GM12891 (cell line): ENCODE results near the gene LRP5.

Experiments
- POLR2A ChIP-seq: IDR thresholded peaks from 2 replicates; pipeline ENCODE4 v1.6.1; 2011; ENCODE audit warnings: low read depth, low read length, control low read depth
- POLR2AphosphoS5 ChIP-seq: IDR thresholded peaks from 2 replicates; pipeline ENCODE4 v1.6.1; 2011; ENCODE audit warnings: low read depth, low read length, control low read depth
- TAF1 ChIP-seq: IDR thresholded peaks from 2 replicates; pipeline ENCODE4 v1.6.1; 2011; ENCODE audit warnings: low read depth, low read length, control low read depth

GRCh38 chr11:68297494-68297811 is 14.9 kb upstream of the LRP5 start:
- TF ChIP-seq POLR2AphosphoS5 (no peak), POLR2A (no peak), TAF1 (no peak)
